Superior temporal gyrus (tissue), 1 donor: ENCODE measurements around the gene DPAGT1.
"Not testable (repeated sequence)": the region's sequence is repeated elsewhere in the genome, so short reads cannot be mapped to it uniquely, and the experiment has no call there.

Experiments used
- DNase-seq: peaks from one replicate; pipeline ENCODE4 v3.0.0-alpha.2; 2016; ENCODE audit errors: extremely low spot score

The DPAGT1 gene

DNA sequence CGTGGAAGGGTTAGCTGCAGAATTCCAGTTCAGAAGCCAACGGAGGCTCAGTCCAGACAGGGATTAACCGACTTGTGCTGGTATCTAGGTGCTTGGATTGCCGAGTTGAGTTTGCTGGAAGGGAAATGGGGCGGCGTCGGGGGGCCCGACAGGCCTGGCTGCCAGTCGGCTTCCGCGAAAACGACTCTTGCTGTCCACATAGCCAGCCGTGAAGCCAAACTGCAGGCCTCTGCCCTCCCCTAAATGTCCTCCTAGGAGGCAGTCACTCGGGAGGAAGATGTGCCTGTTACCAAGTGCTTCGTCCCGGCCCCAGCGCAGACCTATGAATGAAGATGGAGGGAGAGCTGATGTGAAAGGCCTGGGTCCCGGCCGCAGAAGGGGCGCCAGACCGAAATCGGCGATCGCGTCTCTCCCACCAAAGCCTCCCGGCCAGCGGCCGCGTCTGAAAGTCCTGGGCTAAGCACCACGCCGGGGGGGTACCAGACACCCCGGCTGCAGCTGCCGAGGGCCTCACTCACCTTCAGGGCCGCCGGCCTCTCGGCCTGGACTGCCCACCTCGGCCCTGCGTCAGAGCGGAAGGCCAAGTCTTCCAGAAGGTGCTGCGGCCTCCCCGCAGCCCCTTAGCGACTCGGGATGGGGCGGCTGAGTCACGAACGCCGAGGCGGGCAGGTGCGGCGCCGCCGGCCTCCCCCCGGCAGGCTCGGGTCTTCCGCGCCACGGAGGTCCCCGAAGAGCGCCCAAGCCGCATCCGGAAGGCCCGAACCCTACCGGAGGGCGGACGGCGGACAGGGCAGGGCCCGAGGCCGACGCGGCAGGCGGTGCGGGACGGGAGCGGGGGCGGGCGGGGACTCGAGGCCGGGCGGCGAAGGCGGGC is 7.5 kb downstream of the DPAGT1 start:
- peak; percentile 29 for DNase-seq

DNA sequence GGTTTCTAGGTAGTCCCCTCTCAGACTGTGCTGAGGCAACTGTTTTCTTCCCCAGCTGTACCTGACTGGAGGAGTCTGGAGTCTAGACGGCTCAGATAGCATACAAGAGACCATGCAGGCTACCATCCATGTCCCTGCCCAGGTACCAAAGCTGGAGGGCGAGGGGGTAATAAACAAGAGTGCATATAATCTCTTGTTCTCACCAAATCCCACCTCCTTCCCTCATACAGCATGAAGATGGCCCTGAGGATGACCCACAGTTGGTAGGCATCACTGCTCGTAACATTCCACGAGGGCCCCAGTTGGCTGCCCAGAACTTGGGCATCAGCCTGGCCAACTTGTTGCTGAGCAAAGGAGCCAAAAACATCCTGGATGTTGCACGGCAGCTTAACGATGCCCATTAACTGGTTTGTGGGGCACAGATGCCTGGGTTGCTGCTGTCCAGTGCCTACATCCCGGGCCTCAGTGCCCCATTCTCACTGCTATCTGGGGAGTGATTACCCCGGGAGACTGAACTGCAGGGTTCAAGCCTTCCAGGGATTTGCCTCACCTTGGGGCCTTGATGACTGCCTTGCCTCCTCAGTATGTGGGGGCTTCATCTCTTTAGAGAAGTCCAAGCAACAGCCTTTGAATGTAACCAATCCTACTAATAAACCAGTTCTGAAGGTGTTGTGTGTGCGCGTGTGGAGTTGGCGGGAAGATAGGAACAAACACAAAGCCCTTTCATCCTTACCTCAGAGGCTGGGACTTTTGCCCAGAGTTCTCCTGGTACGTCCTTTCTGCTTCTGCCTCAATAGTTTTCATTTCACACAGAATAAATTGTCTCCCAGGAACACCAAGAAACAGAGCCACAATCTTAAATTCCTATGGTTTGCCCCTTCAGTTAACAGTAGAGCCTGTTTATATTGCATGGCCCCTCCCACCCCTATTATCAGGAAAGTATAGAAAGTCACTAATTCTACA is 8.5 kb downstream of the DPAGT1 start:
- DNase-seq: peak; percentile 38

DNA sequence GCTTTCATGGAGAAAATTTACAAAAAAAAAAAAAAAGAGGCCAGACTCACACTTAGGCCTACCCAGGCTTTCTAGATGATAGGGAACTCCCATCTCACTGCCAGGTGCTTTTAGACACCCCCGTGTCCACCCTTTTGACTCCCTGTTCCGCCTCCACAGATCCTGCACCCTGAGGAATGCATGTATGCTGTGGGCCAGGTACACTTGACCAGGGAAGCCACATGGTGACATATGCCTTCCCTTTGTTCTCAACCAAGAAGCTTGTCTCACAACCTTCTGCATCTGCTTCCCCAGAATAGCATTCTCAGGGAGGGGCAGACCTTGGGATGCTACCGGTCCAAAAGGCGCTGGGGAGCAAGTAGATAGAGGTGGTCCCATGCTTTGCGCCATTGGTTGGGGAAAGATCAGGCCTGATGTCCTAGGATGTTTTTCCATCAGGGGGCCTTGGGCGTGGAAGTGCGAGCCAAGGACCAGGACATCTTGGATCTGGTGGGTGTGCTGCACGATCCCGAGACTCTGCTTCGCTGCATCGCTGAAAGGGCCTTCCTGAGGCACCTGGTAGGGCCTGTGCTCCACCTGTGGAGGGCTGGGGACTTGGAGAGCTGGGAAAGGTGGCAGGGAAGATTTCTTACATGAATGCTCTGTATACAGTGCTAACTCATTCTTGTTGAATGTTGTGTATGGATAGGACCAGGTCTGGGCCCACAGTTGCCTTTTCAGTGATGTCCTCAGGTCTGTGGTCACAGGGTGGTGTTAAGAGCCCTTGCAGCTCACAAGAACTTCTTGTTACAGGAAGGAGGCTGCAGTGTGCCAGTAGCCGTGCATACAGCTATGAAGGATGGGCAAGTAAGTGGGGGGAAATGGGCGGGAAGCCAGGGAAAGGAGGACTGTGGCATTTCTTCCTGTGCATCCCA is 9.4 kb downstream of the DPAGT1 start:
- DNase-seq: no peak

DNA sequence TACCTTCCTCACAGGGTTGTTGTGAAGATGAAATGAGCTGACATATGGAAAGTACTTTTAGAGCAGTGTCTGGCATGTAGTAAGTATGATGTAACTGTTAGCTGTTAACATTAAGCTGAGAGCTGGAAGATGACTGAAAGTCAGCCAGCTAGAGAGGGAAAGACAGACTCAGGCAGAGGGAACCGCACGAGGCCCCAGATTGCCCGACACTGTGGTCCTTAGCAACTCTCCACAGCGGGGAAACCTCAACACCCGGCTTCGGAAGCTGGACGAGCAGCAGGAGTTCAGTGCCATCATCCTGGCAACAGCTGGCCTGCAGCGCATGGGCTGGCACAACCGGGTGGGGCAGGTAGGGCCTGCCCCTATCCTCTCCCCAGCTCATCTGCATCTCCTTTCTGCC is 10.5 kb downstream of the DPAGT1 start:
- peak; percentile 24 for DNase-seq

DNA sequence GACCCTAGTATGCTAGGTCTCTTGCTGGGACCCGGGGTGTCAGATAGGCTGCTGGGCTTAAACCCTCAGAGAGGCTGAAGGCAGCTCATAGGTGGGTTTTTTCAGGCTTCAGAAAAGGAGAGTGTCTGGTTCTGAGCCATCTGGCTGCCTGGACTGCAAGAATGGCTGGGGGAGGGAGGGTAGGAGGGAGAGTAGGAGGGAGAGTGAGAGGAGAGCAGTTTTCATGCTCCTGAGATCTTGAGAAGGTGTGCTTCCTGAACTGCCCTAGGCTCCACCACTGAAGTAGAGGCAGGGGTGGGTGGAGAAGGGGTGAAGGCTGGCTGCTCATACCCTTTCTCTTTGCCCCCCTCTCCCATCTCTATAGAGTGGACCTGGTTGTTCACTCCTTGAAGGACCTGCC is 12.3 kb downstream of the DPAGT1 start:
- no peak for DNase-seq

DNA sequence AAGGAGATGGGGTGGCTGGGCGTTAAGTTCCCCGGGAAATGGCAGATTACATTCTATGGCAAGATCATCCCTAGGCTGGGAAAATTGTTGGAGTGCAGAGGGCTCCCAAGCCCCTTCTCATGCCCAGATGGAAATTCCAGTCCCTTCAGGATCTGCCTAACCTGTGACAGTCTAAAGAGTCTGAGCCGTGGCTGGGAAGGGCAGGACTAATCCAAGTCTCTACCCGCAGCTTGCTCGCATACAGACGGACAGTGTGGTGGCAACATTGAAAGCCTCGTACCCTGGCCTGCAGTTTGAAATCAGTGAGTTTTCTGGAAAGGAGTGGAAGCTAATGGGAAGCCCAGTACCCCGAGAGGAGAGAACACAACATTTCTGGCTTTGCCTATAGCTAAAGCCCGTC is 13.2 kb downstream of the DPAGT1 start:
- DNase-seq: no peak

DNA sequence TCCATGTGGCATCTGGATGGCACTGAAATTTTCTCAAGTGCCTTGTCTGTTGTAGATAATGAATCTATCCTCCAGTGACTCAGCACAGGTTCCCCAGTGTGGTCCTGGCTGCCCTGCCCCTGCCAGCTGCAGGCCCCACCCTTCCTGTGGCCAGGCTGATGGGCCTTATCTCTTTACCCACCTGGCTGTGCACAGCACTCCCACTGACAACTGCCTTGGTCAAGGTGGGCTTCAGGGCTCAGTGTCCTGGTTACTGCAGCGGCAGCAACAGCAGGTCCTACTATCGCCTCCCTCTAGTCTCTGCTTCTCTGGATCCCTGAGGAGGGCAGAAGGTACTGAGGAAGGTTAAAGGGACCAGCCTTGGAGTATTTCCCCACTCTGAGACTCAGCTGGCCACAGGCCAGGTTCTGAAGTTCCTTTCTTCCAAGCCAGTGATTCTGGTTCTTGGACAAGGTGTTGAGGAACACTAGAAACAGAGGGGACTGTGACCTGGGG is 13.9 kb downstream of the DPAGT1 start:
- no peak for DNase-seq

DNA sequence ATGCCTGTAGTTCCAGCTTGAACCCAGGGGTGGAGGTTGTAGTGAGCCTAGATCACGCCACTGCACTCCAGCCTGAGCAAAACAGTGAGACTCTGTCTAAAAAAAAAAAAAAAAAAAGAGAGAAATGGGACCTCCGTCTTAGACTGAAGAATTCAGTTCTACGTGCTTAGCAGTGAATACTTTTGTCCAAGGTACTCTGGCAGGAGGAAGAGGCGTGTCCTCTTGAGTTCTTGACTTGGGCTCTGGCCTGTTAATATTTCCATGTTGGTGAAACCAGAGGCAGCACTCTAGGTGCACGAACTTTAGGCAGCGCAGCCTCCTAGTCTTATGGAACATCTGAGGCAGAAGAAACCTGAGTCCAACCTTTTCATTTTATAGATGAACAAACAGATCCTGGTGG is 14.5 kb downstream of the DPAGT1 start:
- DNase-seq: no peak

DNA sequence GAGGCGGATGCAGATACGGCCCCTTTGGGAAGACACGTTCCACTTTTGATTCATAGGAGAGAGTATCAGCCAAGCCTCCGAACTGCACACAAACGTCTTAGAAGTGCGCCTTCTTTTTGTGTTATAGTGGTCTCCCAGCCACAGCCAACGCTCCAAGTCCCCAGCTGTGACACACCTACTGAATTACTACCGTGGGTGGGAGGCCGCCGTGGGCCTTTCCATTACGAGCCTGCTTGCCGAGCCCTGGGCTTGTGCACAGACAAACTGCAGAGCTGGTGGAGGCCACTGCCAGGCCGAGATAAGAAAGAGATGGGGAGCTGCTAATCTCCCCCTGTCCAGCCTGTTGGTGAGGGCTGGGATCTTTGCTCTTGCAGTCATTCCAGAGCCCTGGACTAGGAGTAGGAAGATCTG is 16.2 kb downstream of the DPAGT1 start:
- DNase-seq: no peak

DNA sequence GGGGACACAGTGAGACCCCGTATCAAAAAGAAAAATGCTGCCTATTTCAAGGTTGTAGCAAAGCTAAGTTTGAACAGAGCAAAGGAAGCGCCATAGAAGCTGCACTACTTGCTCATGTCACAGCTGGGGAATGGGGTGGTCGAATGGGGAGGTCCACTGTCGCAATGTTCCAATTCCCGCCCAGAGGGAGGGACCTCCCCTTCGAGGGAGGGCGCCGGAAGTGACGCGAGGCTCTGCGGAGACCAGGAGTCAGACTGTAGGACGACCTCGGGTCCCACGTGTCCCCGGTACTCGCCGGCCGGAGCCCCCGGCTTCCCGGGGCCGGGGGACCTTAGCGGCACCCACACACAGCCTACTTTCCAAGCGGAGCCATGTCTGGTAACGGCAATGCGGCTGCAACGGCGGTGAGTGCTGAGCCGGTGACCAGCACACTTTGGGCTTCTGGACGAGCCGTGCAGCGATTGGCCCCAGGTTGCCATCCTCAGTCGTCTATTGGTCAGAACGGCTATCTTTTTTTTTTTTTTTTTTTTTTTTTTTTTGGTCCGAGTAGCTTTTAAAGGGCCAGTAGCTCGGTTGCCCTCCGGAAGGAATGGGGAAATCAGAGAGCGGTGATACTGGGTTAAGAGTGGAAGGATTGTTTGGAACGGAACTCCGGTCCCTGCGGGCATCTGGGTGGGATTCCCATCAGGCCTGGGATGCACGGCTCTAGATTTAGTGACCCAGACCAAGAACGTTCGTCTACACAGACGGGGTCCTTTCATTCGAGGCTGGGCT is 16.8 kb downstream of the DPAGT1 start, which contains the start of gene HMBS:
HMBS (plus strand) TSS at position 219 of the 774 bp plus-strand sequence; CDS start at position 372, 153 bp downstream.
- peak; percentile 99 for DNase-seq

DNA sequence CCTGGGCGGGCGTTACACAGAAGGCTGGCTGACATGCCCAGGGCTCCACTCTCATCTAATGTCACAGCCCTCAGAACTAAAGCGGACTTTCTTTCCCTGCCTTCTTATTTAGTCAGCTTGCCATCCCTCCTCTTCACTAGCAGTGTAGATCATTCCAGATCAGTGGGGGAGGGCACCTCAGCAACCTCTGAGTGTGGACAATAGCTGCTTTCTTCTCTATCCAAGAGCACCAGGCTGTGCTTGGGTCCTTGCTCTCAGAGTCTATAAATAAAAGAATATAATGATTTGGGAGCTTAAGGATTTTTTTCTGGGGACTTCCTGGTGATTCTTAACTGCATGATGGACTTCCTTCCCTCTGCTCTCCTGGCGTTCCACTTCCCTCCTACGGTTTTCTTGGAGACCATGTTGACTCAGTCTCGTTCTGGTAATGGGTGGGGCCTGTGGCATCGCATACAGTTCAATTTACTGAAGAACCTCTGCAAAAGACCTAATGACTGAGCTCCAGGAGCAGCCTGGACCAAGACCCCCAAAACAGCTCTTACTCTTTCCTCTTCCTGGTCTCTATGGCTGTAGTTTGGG is 19.9 kb downstream of the DPAGT1 start:
- peak; percentile 86 for DNase-seq

DNA sequence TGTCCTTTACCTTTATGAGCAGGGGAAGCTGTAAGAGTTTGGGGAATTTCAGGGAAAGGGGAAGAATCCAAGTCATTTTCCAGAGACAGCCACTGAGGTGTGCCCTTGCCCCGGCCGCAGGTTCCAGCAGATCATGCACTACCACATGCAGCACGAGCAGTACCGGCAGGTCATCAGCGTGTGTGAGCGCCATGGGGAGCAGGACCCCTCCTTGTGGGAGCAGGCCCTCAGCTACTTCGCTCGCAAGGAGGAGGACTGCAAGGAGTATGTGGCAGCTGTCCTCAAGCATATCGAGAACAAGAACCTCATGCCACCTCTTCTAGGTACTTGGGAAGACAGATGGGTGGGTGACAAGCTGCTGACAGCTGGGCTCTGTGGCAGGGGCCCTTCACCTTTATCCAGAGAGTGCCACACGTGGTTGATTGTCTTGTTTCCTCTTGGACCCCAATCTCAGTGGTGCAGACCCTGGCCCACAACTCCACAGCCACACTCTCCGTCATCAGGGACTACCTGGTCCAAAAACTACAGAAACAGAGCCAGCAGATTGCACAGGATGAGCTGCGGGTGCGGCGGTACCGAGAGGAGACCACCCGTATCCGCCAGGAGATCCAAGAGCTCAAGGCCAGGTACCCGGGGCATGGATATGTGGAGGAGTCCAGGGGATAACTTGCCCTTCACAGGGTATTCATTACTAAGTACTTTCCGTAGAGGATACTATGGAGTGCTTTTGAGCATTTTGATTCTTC is 22.8 kb downstream of the DPAGT1 start:
- no peak for DNase-seq

DNA sequence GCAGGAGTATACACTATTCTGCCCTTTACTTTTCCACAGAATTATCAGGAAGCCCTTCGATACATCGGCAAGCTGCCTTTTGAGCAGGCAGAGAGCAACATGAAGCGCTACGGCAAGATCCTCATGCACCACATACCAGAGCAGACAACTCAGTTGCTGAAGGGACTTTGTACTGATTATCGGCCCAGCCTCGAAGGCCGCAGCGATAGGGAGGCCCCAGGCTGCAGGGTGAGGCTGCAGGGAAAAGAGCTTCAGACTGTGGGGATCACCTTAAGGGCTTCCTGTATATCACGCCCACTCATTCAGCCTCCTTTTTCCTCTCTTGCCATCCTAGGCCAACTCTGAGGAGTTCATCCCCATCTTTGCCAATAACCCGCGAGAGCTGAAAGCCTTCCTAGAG is 23.8 kb downstream of the DPAGT1 start:
- DNase-seq: no peak

DNA sequence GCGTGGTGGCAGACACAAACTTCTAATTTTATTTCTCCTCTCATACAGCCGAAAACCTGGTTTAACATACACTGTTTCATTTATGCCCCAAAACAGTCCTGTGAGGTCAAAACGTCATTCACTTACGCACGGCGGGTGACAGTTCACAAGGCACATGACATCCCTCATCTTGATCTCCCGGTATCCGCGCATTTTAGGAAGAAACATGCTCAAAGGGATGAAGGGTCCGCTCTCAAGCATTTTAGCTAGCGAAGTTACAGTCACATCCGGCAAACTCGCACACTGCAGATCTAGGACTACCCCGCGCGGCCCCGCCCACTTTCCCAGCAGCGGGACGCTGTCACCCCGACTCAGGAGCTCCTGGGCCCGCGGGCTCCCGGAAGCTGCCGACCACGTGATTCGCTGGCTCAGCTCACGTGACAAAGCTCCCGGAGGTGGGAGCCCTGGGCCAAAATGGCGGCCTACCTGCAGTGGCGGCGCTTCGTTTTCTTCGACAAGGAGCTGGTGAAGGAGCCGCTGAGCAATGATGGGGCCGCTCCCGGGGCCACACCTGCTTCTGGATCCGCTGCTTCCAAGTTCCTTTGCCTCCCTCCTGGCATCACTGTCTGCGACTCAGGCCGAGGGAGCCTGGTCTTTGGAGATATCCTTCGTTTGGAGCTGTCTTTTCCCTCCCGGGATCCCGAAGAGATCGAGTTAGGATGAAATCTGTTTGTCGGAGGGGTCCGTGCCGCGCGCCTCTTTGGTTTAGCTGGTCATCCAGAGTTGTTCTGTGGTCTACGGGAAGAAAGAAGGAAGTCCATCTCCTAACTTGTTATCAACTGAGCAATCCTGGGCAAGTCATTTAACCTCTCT is 34.1 kb downstream of the DPAGT1 start, which contains the start of gene VPS11:
VPS11 (plus strand) TSS at position 448 of the 852 bp plus-strand sequence; CDS start at position 454, 6 bp downstream.
- peak; percentile 96 for DNase-seq

DNA sequence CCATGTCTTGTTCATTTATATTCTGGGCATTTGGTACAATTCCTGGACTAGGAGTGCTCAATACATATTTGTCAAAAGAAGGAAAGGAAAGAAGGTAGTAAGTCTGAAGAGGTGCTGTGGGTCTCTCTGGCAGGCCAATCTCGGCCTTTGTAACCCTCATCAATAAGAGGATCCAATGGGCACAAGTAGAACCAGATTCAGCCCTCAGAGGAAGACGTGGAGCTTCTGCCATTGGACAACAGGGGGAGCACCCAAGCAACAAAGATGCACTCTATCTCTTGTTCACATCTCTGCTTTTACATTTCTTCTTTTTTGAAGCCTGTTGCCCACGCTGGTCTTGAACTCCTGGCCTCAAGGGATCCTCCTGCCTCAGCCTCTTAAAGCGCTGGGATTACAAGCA is 36.3 kb downstream of the DPAGT1 start:
- no peak for DNase-seq

DNA sequence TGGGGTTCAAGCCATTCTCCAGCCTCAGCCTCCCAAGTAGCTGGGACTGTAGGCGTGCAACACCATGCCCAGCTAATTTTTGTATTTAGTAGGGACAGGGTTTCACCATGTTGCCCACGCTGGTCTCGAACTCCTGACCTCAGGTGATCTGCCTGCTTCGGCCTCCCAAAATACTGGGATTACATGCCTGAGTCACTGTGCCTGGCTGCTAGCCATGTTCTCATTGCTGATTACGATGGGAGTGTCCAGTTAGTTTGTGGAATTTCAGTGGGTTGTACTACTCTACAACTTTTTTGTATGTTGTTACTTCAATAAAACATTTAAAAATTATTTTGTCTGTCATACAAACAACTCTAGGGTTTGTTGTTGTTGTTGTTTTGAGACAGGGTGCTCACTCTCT is 38.9 kb downstream of the DPAGT1 start:
- no peak for DNase-seq

DNA sequence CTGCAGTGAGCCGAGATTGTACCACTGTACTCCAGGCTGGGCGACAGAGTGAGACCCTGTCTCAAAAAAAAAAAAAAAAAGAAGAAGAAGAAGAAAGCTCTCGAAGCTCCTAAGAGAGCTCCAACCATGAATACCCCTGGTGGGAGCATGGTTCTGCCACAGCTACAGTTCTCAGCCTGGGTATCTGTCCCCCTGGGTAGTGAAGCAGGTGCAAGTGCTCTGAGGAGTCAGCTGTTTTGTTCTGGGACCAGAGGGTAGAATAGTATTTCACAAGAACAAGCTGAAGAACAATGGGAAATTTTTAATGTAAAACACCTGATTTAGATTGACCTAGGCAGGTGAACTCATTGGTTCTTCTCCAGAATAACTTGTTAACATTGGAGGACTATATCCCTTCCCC is 40.4 kb downstream of the DPAGT1 start:
- no peak for DNase-seq

DNA sequence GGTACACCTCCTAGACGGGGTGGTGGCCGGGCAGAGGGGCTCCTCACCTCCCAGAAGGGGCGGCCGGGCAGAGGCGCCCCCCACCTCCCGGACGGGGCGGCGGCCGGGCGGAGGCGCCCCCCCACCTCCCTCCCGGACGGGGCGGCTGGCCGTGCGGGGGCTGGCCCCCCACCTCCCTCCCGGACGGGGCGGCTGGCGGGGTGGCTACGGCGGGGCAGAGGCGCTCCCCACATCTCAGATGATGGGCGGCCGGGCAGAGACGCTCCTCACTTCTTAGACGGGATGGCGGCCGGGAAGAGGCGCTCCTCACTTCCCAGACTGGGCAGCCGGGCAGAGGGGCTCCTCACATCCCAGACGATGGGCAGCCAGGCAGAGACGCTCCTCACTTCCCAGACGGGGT is 42.5 kb downstream of the DPAGT1 start:
- not testable (repeated sequence) for DNase-seq
